Stimulated activated CD4-positive, alpha-beta T cell treated with anti-CD3 and anti-CD28 coated beads, Interleukin-1b, Interleukin-23, amount 100 ng/mL, for 48 hours (primary cell): ENCODE measurements around the gene TTC3.

Source experiments
- DNase-seq: peaks from one replicate; pipeline ENCODE4 v3.0.0-alpha.2; 2020

The TTC3 gene

GRCh38 chr21:37230632-37231248, 157.7 kb downstream of the TTC3 start:
- DNase-seq = no peak

- no peak for DNase-seq
Measured at GRCh38 chr21:37231249-37231645, 158.2 kb downstream of the TTC3 start.

GRCh38 chr21:37231671-37232070, 158.6 kb downstream of the TTC3 start:
- DNase-seq = no peak

- DNase-seq = no peak
Measured at GRCh38 chr21:37232274-37233018, 159.4 kb downstream of the TTC3 start.

- DNase-seq = no peak
Measured at GRCh38 chr21:37233551-37234146, 160.6 kb downstream of the TTC3 start.

GRCh38 chr21:37237346-37237745, 164.3 kb downstream of the TTC3 start:
- no peak for DNase-seq

- DNase-seq = no peak
Measured at GRCh38 chr21:37237764-37238163, 164.7 kb downstream of the TTC3 start.

GRCh38 chr21:37240978-37241377, 167.9 kb downstream of the TTC3 start:
- DNase-seq = no peak

- DNase-seq = no peak
Measured at GRCh38 chr21:37241426-37241825, 168.4 kb downstream of the TTC3 start.

- DNase-seq = no peak
Measured at GRCh38 chr21:37243961-37244360, 170.9 kb downstream of the TTC3 start.

- no peak for DNase-seq
Measured at GRCh38 chr21:37244501-37245095, 171.5 kb downstream of the TTC3 start.

GRCh38 chr21:37245151-37245550, 172.1 kb downstream of the TTC3 start:
- no peak for DNase-seq

- no peak for DNase-seq
Measured at GRCh38 chr21:37248298-37248697, 175.2 kb downstream of the TTC3 start.

GRCh38 chr21:37249112-37249904, 176.3 kb downstream of the TTC3 start:
- no peak for DNase-seq

- DNase-seq = no peak
Measured at GRCh38 chr21:37251294-37251634, 178.2 kb downstream of the TTC3 start.
